IPS DF 4.7 (cell line): ENCODE data around the gene ZNF646.

ENCODE experiments used
- DNase-seq: peaks from one replicate; pipeline ENCODE4 v3.0.0-alpha.2; 2013; ENCODE audit warnings: low spot score; ENCODE audit errors: extremely low read depth

ZNF646 gene

GRCh38 chr16:31064882-31065461, 9.2 kb upstream of the ZNF646 start:
- DNase-seq, result no peak

DNA sequence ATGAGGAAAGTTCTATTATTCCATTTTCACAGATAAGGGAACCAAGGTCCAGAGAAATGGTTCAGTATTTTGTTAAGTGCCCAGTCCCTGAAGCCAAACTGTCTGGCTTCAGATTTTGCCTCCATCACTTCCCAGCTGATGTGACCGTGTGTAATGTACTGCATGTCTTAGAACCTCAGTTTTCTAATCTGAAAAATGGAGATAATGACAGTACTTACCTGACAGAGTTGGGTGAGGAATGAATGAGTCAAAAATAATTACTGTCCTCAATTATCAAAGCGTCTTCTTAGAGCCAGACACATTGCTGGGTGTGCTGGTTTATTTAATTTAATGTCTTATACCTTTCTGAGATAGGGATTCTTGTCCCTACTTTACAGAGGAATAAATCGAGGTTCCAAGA, 6.9 kb upstream of the ZNF646 start:
- no peak for DNase-seq

- no peak for DNase-seq
These were observed 2.4 kb upstream of the ZNF646 start for GRCh38 chr16:31071861-31072260.

DNA sequence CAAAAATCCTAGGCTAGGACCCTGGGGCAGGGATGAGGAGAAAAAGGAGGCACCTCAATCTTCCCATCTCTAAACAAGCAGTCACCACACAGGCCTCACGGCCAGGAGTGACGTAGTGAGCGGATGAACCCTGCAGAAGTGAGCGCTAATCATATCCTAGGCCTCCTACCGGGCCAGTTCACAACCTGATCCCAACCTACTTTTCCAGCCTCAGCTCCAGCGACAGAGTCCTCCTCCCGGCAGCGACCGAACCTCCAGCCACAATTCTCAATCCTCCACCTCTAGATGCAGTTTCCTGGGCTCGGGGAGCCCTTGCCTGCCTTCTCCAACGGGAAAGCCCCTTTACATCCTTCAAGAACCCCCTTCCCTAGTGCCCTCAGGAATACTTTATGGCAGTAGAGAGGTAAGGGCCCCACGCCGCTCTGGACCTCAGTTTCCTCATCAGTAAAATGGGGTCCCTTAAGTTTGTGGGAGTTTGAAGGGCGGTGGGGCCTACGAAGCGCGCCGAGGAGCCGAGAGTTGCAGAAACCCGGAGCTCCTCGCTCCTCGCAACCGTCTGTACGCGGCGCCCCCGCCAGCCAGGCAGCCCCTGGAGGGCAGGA, 1.6 kb upstream of the ZNF646 start:
- no peak for DNase-seq

DNA sequence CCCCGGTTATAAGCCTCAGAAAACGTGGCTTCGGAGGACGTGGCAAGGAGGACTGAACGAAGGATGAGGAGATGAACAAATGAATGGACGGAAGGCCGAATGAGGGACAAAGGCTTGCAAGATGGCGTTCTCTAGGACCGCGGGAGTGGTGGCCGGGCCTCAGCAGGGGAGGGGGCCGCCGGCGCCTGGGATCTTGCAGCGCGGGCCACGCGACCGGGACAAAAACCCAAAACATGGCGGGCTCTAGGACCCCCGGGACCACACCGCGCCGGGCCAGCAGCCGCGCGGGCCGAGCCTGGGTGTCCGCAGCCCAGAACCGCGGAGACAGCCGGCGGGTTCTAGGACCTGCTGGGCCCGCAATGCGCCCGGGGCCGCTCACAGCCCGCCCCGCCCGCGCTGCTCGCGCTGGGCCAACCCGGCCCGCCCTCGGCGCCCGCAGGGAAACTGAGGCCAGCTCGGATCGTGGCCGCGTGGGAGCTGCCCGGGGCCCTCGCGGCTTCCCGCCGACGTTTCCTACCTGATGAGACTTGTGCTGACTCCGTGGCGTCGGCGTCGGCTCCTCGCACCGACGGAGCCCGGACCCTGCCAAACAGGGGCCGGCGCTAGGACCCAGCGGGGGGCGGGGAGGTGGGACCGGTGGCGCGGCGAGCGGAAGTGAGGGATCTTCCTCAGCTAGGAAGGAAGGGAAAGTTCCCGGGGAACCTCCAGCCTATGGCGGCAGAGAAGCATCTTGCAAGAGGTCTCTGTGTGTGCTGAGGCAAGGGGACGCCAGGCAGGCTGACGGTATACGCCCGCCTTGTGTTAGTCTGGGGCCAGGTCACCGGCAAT, 866 bp upstream of the ZNF646 start:
- no peak for DNase-seq

DNA sequence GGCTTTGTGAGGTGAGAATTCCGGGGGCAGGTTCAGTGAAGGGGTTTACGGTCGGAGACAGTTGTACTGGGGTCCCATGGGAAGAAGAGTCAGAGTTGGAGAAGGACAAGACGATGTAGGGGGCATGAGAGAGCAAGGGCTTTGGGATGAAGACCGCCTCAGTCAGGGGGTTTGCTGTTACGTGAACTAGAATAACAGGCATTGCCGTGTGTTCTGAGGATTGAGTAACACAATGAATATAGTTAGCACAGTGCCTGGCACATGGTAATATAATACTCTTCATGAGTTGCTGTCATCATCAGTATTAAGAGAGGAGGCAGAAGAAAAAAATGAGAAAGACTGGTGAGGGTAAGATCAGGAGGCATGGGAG, 577 bp downstream of the ZNF646 start:
- DNase-seq, result no peak

GRCh38 chr16:31076319-31076718, 2.1 kb downstream of the ZNF646 start:
- DNase-seq, result no peak

DNA sequence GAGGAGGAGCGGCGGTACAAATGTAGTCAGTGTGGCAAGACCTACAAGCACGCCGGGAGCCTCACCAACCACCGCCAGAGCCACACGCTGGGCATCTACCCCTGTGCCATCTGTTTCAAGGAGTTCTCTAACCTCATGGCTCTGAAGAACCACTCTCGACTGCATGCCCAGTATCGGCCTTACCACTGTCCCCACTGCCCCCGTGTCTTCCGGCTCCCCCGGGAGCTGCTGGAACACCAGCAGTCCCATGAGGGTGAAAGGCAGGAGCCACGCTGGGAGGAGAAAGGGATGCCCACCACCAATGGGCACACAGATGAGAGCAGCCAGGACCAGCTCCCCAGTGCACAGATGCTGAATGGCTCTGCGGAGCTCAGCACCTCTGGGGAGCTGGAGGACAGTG, 2.8 kb downstream of the ZNF646 start:
- no peak for DNase-seq

GRCh38 chr16:31077592-31078396, 3.6 kb downstream of the ZNF646 start:
- no peak for DNase-seq

DNA sequence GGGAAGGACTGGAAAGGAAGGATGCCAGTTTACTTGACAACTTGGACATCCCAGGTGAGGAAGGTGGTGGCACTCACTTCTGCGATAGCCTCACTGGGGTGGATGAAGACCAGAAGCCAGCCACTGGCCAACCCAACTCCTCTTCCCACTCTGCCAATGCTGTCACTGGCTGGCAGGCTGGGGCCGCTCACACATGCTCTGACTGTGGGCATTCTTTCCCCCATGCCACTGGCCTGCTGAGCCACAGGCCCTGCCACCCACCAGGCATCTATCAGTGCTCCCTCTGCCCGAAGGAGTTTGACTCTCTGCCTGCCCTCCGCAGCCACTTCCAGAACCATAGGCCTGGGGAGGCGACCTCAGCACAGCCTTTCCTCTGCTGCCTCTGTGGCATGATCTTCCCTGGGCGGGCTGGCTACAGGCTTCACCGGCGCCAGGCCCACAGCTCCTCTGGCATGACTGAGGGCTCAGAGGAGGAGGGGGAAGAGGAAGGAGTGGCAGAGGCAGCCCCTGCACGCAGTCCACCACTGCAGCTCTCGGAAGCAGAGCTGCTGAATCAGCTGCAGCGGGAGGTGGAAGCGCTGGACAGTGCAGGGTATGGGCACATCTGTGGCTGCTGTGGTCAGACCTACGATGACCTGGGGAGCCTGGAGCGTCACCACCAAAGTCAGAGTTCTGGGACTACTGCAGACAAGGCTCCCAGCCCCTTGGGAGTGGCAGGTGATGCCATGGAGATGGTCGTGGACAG, 4.5 kb downstream of the ZNF646 start:
- no peak for DNase-seq

DNA sequence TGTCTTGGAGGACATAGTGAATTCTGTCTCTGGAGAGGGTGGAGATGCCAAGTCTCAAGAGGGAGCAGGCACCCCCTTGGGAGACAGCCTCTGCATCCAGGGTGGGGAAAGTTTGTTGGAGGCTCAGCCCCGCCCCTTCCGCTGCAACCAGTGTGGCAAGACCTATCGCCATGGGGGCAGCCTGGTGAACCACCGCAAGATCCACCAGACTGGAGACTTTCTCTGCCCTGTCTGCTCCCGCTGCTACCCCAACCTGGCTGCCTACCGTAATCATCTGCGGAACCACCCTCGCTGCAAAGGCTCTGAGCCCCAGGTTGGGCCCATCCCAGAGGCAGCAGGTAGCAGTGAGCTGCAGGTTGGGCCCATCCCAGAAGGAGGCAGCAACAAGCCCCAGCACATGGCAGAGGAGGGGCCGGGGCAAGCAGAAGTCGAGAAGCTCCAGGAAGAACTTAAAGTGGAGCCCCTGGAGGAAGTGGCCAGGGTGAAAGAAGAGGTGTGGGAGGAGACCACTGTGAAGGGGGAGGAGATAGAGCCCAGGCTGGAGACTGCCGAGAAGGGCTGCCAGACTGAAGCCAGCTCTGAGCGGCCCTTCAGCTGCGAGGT, 5.2 kb downstream of the ZNF646 start:
- DNase-seq, result no peak

DNA sequence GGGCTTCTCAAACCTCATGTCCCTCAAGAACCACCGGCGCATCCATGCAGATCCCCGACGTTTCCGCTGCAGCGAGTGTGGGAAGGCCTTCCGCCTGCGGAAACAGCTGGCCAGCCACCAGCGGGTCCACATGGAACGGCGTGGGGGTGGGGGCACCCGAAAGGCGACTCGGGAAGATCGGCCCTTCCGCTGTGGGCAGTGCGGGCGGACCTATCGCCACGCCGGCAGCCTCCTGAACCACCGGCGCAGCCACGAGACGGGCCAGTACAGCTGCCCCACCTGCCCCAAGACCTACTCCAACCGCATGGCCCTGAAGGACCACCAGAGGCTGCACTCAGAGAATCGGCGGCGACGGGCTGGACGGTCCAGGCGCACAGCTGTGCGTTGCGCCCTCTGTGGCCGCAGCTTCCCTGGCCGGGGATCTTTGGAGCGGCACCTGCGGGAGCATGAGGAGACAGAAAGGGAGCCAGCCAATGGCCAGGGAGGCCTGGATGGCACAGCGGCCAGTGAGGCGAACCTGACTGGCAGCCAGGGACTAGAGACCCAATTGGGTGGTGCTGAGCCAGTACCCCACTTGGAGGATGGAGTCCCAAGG, 5.9 kb downstream of the ZNF646 start:
- no peak for DNase-seq

- no peak for DNase-seq
These were observed 6.7 kb downstream of the ZNF646 start for GRCh38 chr16:31080756-31081419.

- DNase-seq, result no peak
These were observed 7.5 kb downstream of the ZNF646 start for GRCh38 chr16:31081428-31082351.

DNA sequence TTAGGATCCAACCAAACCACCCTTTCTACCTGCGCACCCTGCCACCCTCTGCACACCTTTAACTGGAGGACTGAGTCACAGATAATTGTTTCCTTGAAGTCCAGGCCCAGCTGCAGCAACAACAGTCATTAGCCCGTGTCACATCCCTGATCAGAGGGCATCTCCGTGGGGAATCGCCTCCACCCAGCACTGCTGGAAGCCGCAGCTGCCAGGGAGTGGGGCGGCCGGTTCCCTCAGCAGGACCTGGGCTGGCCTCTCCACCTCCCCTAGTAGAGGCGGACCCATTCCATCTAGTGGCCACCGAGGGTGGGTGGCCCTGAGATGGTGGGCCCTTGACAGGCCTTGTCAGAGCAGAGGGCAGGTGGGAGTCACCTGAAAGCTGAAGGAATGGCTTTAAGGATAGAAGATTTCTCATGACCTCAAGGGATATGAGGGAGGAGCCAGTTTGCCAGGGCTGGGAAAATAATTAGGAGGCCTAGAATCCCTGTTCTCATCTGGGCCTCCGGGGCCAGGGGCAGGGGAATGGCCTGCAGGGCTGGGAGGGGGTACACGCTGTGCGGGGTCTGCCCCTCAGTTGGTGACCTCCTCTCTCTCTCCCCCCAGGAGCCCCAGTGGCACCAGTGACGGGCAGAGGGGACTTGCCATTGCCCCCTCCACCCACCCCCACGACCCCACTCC, 8.3 kb downstream of the ZNF646 start:
- no peak for DNase-seq

- DNase-seq, result no peak
These were observed 8.9 kb downstream of the ZNF646 start for GRCh38 chr16:31083081-31083480.

DNA sequence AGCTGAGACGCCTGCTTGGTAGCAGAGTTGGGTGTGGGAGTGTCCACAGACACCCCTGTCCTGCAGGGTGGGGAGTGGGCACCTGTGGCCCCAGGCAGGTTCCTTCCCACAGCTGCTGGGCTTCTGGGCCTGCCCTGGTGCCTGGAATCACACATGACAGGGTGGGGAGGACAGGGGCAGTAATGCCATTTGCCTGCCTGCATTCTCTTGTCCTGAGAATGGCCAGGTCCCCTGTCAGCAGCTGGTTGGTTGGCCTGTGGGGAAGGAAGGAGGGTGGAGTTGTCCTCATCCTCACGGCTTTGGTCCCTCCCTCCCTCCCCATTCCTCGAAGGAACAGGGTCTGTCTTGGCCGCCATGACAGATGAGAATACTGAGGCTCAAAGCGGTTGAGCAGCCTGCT, 9.3 kb downstream of the ZNF646 start:
- no peak for DNase-seq

- no peak for DNase-seq
These were observed 9.8 kb downstream of the ZNF646 start for GRCh38 chr16:31083981-31084380.
